Kidney epithelial cell (primary cell): ENCODE measurements around the gene LRCH1. TPM values are rescaled to one million over a fixed set of nuclear protein-coding genes. Genes with fewer than 3 reads are reported as not detected.

Experiments
- DNase-seq: peaks from one replicate; pipeline ENCODE4 v3.0.0-alpha.2; 2010; ENCODE audit warnings: low read depth
- H3K27me3 ChIP-seq: 2 replicates; pipeline ENCODE4 v1.6.0; 2011; ENCODE audit warnings: low read length; ENCODE audit not compliant: control insufficient read depth, insufficient read depth
- H3K36me3 ChIP-seq: 2 replicates; pipeline ENCODE4 v1.5.1; 2011; ENCODE audit warnings: low read length; ENCODE audit not compliant: control insufficient read depth, insufficient read depth
- H3K4me3 ChIP-seq: 2 replicates; pipeline ENCODE4 v1.5.1; 2011; ENCODE audit warnings: low read depth, mild to moderate bottlenecking, control low read depth, low read length
- total RNA-seq: library from RNA; depleted of rRNA; stranded (reverse); fragments of >200 nt; gene quantifications from 2 replicates; pipeline ENCODE4 v1.2.3, GENCODE V29; 2015
- TF ChIP-seq, protein P1 (sequence below): IDR thresholded peaks from 2 replicates; pipeline ENCODE4 v1.5.1; 2011; ENCODE audit warnings: mild to moderate bottlenecking, moderate library complexity, low read length, control low read depth, inconsistent platforms; ENCODE audit not compliant: insufficient read depth, poor library complexity, severe bottlenecking

Gene LRCH1
- total RNA-seq, 1 donor from 2014 or later = 14.0 TPM

DNA sequence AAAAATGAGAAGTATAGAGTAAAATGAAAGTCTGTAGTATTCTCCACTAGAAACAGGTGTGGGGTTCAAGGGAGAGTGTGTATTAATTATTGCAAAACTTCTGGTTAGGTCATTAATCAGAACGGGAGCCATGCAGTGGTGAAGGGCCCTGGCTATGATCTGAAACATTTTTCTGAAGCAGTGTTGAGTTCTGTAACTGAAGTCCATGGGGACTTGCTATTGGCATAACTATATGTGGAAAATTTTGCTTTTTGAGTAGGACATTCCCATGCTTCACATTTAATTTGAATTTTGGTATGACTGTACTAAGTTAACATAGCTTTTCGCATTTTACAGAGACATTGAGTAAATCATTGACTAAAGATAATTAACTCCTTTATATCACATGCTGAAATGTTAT is 67.5 kb downstream of the LRCH1 start:
- no peaks in the 10 kb centered on the region for H3K36me3 ChIP-seq
- TF ChIP-seq, protein P1, sequence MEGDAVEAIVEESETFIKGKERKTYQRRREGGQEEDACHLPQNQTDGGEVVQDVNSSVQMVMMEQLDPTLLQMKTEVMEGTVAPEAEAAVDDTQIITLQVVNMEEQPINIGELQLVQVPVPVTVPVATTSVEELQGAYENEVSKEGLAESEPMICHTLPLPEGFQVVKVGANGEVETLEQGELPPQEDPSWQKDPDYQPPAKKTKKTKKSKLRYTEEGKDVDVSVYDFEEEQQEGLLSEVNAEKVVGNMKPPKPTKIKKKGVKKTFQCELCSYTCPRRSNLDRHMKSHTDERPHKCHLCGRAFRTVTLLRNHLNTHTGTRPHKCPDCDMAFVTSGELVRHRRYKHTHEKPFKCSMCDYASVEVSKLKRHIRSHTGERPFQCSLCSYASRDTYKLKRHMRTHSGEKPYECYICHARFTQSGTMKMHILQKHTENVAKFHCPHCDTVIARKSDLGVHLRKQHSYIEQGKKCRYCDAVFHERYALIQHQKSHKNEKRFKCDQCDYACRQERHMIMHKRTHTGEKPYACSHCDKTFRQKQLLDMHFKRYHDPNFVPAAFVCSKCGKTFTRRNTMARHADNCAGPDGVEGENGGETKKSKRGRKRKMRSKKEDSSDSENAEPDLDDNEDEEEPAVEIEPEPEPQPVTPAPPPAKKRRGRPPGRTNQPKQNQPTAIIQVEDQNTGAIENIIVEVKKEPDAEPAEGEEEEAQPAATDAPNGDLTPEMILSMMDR = no peak
- no peak for DNase-seq
- no peaks in the 10 kb centered on the region for H3K27me3 ChIP-seq
- no peak overlapping the region for H3K4me3 ChIP-seq

DNA sequence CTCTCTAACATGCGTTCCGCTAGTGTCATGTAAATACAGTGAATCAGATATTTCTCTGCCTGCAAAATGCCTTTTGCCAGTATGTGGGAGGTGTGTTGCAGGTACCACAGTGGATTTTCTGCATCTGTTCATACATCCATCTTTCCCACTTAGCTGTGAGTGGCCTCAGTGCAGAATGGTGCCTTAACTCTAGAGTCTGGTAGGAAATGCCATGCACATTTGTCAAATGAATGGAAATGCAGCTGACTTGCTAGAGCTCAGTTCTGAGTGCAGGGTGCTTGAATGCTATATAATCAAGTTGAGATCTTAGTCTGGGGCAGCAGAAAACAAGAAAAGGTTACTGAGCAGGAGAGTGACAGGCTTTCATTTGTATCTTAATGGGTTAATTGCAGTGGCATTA is 68.2 kb downstream of the LRCH1 start:
- no peaks in the 10 kb centered on the region for H3K27me3 ChIP-seq
- no peaks in the 10 kb centered on the region for H3K36me3 ChIP-seq
- no peak for DNase-seq
- TF ChIP-seq, protein P1 = no peak
- H3K4me3 ChIP-seq = no peak overlapping the region

DNA sequence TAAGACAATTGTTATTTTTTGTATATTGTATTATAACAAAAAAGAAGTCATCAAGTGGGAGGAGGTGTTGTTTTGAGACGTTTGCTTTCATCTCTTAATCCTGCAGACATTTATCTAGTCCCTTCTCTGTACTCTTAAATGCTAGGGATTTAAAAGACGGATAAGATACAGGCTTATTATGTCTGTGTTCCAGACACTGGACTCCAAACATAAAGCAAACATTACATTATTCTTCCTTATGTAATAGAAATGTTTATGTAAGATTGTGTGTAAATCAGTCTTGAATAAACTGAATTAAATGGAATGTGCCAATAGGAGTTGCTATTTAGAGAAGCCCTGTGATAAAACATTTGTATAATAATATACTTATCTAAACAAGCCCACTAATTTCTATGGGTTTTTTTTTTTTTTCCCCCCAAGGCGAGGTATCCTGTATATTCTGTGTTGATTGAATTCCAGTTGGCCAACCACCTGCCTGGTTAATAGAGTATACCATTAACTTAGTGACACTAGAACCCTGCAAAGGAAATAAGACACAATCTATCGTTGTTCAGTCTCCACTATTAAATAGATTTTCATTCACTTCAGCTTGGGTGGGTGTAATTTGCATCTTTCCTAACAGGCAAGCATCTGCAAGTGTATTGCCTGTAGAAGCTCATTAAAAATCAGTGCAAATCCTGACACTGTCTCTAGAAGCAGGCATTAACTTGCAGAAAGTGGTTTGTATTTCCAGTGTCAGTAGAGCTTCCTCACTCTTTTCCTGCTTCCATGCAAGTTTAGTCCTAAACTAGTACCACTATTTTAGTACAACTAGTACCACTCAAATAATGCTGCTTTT is 69.0 kb downstream of the LRCH1 start:
- no peak for DNase-seq
- Histone ChIP-seq H3K36me3 (no peaks in the 10 kb centered on the region), H3K4me3 (no peak overlapping the region), H3K27me3 (no peaks in the 10 kb centered on the region)
- TF ChIP-seq, protein P1 = no peak

DNA sequence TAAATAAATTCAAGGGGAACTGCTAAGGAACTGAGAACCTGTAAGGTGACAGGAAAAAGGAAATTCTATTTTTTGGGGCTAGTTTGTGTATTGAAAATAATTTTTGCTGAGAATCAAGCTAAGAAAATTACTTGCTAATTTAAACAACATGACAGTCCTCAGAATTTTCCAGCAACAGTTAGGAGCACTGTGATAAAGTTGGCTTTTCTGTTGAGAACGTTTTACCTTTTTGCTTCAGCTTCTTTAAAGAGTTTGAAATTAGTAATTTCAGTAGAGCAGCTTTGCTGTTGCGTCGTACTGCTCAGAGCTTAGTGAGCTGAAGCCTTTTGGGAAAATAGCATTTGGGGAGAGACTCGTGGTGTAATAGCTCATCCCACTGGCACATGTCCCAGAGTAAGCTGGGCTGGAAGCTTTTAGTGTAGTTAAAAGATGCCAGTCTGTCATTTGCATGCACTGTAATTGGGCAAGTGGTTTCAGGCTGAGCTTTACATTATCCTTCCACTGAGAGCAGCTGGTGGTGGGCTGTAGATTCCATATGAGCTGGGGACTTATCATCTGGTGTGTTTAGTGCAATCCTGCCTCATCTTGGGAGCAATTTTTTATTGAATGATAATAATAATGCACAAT is 69.8 kb downstream of the LRCH1 start:
- Histone ChIP-seq H3K36me3 (no peaks in the 10 kb centered on the region), H3K27me3 (no peaks in the 10 kb centered on the region), H3K4me3 (no peak overlapping the region)
- TF ChIP-seq, protein P1 = no peak
- DNase-seq = no peak

DNA sequence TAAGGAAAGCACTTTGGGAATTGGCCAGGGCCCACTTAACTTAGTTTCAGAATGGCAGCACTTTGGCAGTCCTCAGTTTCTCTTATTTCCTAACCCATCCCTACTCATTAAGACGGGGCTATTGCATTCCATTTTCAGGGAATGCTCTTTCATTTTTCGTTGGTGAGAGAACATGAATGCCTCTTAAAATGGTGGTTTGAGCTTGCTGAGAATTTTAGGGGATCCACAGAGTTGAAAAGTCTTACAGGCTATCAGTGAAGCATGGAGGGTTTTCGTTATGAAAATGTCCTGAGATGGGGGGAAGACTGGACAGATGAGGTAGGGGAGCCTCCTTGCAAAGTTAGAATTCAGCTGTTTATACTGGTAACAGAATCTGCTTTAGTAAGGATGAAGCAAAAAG is 71.4 kb downstream of the LRCH1 start:
- Histone ChIP-seq H3K27me3 (no peaks in the 10 kb centered on the region), H3K4me3 (no peak overlapping the region), H3K36me3 (no peaks in the 10 kb centered on the region)
- no peak for DNase-seq
- TF ChIP-seq, protein P1 = no peak

DNA sequence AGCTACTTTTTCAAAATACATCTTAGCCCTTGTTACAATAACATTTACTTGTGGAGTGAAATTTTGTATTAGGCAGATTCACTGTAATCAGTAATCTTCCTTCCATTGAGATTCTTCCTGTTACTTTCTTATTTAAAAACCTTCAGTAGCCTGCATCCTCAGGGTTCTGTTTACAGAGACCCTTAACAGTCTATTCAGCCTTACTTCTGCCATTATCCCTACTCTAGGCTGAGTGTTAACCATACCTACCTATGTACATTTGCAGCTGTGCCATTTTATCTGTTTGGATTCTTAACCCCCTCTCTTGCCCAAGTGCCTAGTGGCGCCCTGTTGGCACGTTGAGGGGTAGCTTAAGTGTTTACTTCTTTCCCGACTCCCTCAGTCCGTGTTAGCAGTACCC is 71.9 kb downstream of the LRCH1 start:
- Histone ChIP-seq H3K4me3 (no peak overlapping the region), H3K36me3 (no peaks in the 10 kb centered on the region), H3K27me3 (no peaks in the 10 kb centered on the region)
- TF ChIP-seq, protein P1 = no peak
- no peak for DNase-seq
